Measurements from ENCODE around the gene SLC38A4.

DNA sequence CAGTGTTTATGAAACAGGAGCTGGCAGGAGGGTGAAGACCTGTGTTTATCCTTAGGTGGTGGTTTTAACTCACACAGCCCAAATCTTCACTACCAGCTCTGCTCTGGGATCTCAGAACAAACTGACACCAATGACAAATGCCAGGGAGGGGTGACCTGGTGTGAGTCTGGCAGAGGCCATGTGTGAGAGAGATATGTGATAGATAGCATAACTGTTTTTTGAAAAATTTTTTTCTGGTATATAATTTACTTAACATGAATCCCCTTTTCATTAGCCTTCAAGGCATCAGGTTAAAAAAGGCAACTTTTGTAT lies 51.5 kb downstream of the SLC38A4 start:
- TF ChIP-seq, protein P1, sequence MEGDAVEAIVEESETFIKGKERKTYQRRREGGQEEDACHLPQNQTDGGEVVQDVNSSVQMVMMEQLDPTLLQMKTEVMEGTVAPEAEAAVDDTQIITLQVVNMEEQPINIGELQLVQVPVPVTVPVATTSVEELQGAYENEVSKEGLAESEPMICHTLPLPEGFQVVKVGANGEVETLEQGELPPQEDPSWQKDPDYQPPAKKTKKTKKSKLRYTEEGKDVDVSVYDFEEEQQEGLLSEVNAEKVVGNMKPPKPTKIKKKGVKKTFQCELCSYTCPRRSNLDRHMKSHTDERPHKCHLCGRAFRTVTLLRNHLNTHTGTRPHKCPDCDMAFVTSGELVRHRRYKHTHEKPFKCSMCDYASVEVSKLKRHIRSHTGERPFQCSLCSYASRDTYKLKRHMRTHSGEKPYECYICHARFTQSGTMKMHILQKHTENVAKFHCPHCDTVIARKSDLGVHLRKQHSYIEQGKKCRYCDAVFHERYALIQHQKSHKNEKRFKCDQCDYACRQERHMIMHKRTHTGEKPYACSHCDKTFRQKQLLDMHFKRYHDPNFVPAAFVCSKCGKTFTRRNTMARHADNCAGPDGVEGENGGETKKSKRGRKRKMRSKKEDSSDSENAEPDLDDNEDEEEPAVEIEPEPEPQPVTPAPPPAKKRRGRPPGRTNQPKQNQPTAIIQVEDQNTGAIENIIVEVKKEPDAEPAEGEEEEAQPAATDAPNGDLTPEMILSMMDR (IDR thresholded peaks at IDR 0.05): no peak
- TF ChIP-seq POLR2A (IDR thresholded peaks at IDR 0.05): no peak

Data from adrenal gland (tissue), 5 donors.